ENCODE data around the gene RPTOR. TPM values are rescaled to one million over a fixed set of nuclear protein-coding genes. Genes with fewer than 3 reads are reported as not detected.

The RPTOR gene
- polyA plus RNA-seq, 1 of the 3 experiments (the other 2 are of a cell fraction), result 14.9 TPM

GRCh38 chr17:80857756-80858171 is 313.1 kb downstream of the RPTOR start:
- ChIA-PET POLR2A (no interaction called here), CTCF (interaction anchor here (0.6 to 2.3 kb wide), 9 partner anchors 9 to 431 kb away, joined by 3 to 12 read pairs (median 3); no protein-coding TSS in a partner anchor)
- TF ChIP-seq USF2 (IDR thresholded peaks at IDR 0.05; ENCODE audit: borderline replicate concordance, low read depth, low read length), result no peak
- no peak for TF ChIP-seq ELF1 (IDR thresholded peaks at IDR 0.05)
- TF ChIP-seq MAX (IDR thresholded peaks at IDR 0.05; ENCODE audit: low read depth), result no peak
- no peak for TF ChIP-seq RXRA (IDR thresholded peaks at IDR 0.05; ENCODE audit: borderline replicate concordance, low read depth)
- no peak for TF ChIP-seq TEAD4 (IDR thresholded peaks at IDR 0.05; ENCODE audit: borderline replicate concordance, insufficient read depth)
- no peak for TF ChIP-seq RAD21 (IDR thresholded peaks at IDR 0.05; ENCODE audit: low read length)
- TF ChIP-seq TCF12 (IDR thresholded peaks at IDR 0.05), result no peak
- no peak for TF ChIP-seq GABPA (IDR thresholded peaks at IDR 0.05; ENCODE audit: low read depth)
- no peak for TF ChIP-seq SMC3 (IDR thresholded peaks at IDR 0.05; ENCODE audit: low read depth, low read length)
- TF ChIP-seq REST (IDR thresholded peaks at IDR 0.05; ENCODE audit: low read depth, low read length), result no peak
- TF ChIP-seq GATA2 (CRISPR knock-in tag; IDR thresholded peaks at IDR 0.05), result no peak
- no peak for TF ChIP-seq EP300 (IDR thresholded peaks at IDR 0.05; ENCODE audit: borderline replicate concordance in 1 of 2, low read depth in 1 of 2, low read length in 1 of 2)
- TF ChIP-seq TAF1 (IDR thresholded peaks at IDR 0.05; ENCODE audit: borderline replicate concordance, low read depth, low read length), result no peak
- no peak for TF ChIP-seq JUND (IDR thresholded peaks at IDR 0.05)
- TF ChIP-seq ZBTB33 (IDR thresholded peaks at IDR 0.05; ENCODE audit: borderline replicate concordance, low read depth), result no peak
- H3K36me3 ChIP-seq (replicated peaks in 1 of 2; ENCODE audit: control insufficient read depth in 1 of 2, insufficient read depth in 2 of 2, low read length in 1 of 2), result peaks cover 0 to 3% of the 10 kb centered on the region in 2 experiments
- no peaks in the 10 kb centered on the region for H4K20me1 ChIP-seq (ENCODE audit: insufficient read depth)
- 98% methylated on average over 25 of the region's 25 CpGs for WGBS (ENCODE audit: low lambda C conversion rate)
- H3K4me2 ChIP-seq, result no peak overlapping the region
- peaks cover 7% of the 10 kb centered on the region for H3F3A ChIP-seq (replicated peaks; ENCODE audit: insufficient read depth)
- no peak overlapping the region for H2AFZ ChIP-seq (ENCODE audit: low read depth)
- H3K9me3 ChIP-seq, result no peaks in the 10 kb centered on the region
- H3K79me2 ChIP-seq (ENCODE audit: insufficient read depth), result no peaks in the 10 kb centered on the region
- DNase-seq, result no peak
- no peak overlapping the region for H3K4me3 ChIP-seq (ENCODE audit: low read depth in 2 of 2, low read length in 1 of 2)
- H3K27me3 ChIP-seq (ENCODE audit: insufficient read depth), result no peaks in the 10 kb centered on the region
- H3K4me1 ChIP-seq (ENCODE audit: control insufficient read depth in 1 of 2, insufficient read depth in 2 of 2, low read depth in 1 of 2, low read length in 1 of 2), result peaks cover 35 to 55% of the 10 kb centered on the region in 2 experiments
- no peaks in the 10 kb centered on the region for H3K9me2 ChIP-seq
- no peak overlapping the region for H3K27ac ChIP-seq (ENCODE audit: low read depth in 2 of 2, low read length in 1 of 2)
- H3K9ac ChIP-seq, result no peak overlapping the region
